ENCODE results near the gene EREG. TPM values are rescaled to one million over a fixed set of nuclear protein-coding genes. Genes with fewer than 3 reads are reported as not detected.

The EREG gene
- total and polyA plus RNA-seq, 9 of the 15 experiments (the other 6 are each of a cell fraction or from before 2014, with no cell fraction given): 0.97 to 7.3 (median 2.5) TPM

- no peak for TF ChIP-seq REST (IDR thresholded peaks at IDR 0.05; ENCODE audit: borderline replicate concordance)
- TF ChIP-seq REST (CRISPR knock-in tag; IDR thresholded peaks at IDR 0.05; ENCODE audit: low read depth): no peak
- TF ChIP-seq GATAD2A (IDR thresholded peaks at IDR 0.05): no peak
- no peak for TF ChIP-seq TAL1 (IDR thresholded peaks at IDR 0.05)
- no peak for TF ChIP-seq FOSL1 (tag; conservative IDR thresholded peaks at IDR 0.05)
- TF ChIP-seq NFE2L1 (tag; IDR thresholded peaks at IDR 0.05; ENCODE audit: borderline replicate concordance, low read depth): no peak
Measured at GRCh38 chr4:74431113-74431826, 66.3 kb downstream of the EREG start (continued).

Measured in K562 (cell line).